LNCaP clone FGC (cell line): ENCODE measurements around the gene NQO1.

Source experiments
- DNase-seq: peaks from one replicate; pipeline ENCODE4 v3.0.0-alpha.2; 2011; ENCODE audit warnings: low read depth
- H3K4me3 ChIP-seq: 2 replicates; pipeline ENCODE4 v1.5.1; 2011; ENCODE audit warnings: mild to moderate bottlenecking, low read depth, low read length, control low read depth
- TF ChIP-seq, protein P1 (sequence below): IDR thresholded peaks from 2 replicates; pipeline ENCODE4 v1.5.1; 2012; ENCODE audit warnings: mild to moderate bottlenecking; ENCODE audit not compliant: control insufficient read depth, insufficient read depth; ENCODE audit errors: extremely low read depth

Gene NQO1

DNA sequence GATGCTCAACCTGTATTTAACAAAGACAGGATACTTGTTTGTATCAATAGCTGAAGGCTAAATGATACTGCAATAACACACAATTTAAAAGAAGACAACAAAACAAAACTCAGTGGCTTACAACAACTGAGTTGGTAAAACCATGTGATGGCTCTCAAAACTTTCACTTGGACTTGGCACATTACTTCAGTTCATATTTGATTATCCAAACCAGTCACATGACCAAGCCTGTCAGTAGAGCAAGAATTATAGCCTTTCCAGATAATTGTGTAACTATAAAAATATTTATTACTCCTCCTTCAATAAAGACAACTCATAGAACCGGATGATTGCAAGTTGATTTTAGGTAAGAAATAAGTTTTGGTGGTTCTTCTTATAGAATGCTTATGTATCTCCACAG is 56.8 kb downstream of the NQO1 start:
- peak; percentile 51 for DNase-seq
- TF ChIP-seq, protein P1, sequence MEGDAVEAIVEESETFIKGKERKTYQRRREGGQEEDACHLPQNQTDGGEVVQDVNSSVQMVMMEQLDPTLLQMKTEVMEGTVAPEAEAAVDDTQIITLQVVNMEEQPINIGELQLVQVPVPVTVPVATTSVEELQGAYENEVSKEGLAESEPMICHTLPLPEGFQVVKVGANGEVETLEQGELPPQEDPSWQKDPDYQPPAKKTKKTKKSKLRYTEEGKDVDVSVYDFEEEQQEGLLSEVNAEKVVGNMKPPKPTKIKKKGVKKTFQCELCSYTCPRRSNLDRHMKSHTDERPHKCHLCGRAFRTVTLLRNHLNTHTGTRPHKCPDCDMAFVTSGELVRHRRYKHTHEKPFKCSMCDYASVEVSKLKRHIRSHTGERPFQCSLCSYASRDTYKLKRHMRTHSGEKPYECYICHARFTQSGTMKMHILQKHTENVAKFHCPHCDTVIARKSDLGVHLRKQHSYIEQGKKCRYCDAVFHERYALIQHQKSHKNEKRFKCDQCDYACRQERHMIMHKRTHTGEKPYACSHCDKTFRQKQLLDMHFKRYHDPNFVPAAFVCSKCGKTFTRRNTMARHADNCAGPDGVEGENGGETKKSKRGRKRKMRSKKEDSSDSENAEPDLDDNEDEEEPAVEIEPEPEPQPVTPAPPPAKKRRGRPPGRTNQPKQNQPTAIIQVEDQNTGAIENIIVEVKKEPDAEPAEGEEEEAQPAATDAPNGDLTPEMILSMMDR, result no peak
- no peak overlapping the region for H3K4me3 ChIP-seq

GRCh38 chr16:69663846-69664245 is 62.5 kb downstream of the NQO1 start:
- H3K4me3 ChIP-seq, result no peak overlapping the region
- TF ChIP-seq, protein P1, result no peak
- DNase-seq, result no peak

DNA sequence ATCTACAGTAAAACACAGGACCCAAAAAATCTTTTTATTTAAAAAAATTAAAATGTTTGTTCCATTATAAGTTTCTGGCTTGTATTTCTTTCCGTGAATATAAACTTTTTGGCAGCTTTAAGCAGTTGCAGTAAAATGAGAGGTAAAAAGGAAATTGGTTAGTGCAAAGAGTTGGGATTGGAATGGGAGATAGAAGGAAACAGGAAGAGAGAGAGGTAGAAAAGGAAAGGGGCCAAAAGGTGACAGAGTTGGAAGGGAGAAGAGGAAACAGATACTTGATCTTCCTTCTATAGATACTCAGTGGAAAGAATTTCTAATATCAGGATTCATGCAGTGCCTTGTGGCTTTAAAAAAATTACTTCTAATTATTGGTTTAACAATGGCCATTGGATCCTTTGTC is 63.5 kb downstream of the NQO1 start:
- no peak for DNase-seq
- H3K4me3 ChIP-seq, result no peak overlapping the region
- TF ChIP-seq, protein P1, result no peak

GRCh38 chr16:69660166-69660565 is 66.2 kb downstream of the NQO1 start:
- no peak overlapping the region for H3K4me3 ChIP-seq
- TF ChIP-seq, protein P1, result no peak
- DNase-seq, result no peak
